Activated CD8-positive, alpha-beta memory T cell treated with anti-CD3 and anti-CD28 coated beads for 48 hours (primary cell): ENCODE data around the gene GLP2R.

Source experiments
- DNase-seq, 3 experiments: peaks; one replicate each; pipeline ENCODE4 v3.0.0-alpha.2; 2020; ENCODE audit warnings: low read depth in 2 of 3, low spot score in 2 of 3

GLP2R gene

GRCh38 chr17:9895923-9896322, 70.2 kb downstream of the GLP2R start:
- no peak for DNase-seq

DNA sequence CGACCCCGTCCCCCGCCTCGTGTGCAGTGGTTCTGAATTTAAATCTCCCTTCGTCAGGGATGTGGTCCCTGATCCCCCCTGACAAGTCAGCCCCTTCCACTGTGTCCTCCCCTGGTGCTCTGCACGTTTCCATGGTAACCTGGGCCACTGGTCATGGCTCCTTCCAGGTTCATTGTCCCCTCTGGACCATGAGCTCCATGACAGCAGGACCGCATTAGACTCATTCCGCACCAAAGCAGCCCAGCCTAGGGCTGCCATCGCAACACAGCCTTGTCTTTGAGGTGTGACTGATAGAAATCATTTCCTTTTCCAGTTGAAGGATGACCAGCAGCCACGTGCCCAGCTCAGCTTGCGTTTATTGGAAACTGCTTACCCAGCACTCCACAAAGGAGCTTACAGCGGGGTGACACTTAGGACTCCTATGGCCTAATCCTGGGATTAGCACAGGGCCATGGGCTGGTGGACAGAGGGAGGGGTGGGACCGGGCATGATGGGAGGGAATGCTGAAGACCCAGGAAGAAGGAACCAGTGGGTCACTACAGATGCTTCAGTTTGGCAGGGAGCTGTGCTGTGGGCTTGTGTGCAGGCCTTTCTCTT, 71.7 kb downstream of the GLP2R start:
- DNase-seq, result no peak

GRCh38 chr17:9898812-9899211, 73.1 kb downstream of the GLP2R start:
- no peak for DNase-seq

DNA sequence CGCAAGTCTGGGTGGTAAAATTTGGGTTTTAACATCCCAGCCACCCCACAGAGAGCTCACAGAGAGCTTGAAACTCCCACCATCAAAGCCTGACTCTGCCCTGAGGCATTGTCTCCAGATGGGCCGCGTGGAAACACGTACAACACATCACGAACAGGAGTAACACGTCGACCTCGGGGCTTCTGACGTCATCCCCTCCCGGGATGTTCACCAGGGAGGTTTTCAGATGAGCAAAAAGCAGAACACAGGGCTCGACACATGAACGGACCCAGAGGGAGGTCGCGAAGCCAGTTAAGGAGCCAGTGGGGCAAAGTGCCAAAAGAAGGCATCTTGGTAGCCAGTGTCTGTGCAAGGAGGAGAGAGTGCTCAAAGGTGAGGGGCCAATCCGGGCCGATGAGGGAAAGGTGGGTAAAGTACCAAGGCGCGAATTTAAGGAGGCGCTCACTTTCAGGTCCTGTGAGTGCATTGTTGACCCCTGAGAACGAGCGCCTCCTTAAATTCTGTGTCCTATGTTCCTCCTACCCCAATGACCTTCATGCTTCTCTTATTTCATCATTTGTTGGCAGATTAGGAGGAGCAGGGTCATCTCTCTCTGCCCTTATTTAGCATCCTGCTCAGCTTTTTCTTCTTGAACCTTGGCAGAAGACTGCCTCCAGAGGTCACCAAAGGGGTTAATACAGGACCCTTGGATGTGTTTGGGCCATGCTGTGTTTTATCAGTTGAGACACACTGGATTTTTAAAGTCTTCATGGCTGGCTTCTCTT, 73.7 kb downstream of the GLP2R start:
- DNase-seq, result no peak

GRCh38 chr17:9900044-9900594, 74.4 kb downstream of the GLP2R start:
- no peak for DNase-seq

DNA sequence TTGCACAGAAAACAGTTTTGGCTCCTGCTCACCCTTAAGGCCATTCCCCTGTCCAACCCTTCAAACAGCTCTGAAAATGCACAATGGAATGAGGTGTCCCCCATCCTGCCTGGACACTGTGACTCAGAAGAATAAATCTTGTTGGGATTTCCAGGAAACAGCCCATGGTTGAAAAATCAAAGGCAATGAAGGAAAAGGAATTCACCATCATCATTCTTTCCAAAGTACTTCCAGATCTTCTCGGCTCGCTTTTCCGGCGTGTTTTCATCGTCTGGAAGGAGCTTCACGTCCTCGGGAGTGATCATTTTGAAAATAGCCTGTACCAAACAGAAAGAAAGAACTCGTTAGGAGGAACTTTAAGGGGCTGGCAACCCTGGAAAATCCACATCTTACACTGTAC, 75.1 kb downstream of the GLP2R start:
- DNase-seq, result no peak

DNA sequence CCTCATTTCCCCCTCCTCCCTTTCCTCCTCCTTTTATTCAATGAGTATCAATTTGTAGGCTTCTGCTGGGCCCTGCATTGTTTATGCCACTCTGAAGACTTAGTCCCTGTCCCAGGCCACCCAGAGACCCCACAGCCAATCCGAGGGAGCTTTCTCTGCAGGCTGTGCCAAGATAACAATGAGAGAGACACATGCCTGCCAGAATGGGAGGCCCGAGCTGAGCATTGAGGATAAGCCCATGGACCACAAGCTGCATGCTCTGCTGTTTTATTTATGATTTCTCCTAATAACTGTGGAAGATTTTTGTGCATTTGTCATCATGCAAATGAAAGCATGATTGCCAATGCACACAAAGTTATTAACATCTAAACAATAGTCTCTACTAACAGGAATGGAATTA, 76.4 kb downstream of the GLP2R start:
- DNase-seq, result no peak

- no peak for DNase-seq
Measured at GRCh38 chr17:9904277-9905077, 78.8 kb downstream of the GLP2R start.

GRCh38 chr17:9905078-9905415, 79.3 kb downstream of the GLP2R start, which contains the start of gene RCVRN:
Gene RCVRN (minus strand): TSS chr17:9905271. CDS start chr17:9905180, 91 bp downstream.
- DNase-seq, result no peak

DNA sequence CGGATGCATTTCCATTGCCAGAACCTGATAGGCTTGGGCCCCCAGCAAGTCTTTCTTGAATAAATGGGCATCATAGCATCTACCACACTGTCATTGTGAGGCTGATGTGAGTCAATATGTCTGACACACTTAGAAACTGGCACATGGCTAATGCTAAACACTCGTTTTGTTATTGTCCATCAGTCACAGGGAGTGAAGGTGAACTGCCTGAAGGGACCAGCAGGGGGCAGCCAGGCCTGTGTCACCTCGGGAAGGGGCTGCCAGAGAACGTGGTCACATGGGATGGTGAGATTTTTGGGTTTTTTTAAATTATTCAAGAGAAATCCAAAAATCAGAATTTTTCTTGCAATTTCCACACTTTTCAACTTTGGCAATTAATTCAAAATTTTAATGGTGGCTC, 80.2 kb downstream of the GLP2R start:
- DNase-seq, result no peak

DNA sequence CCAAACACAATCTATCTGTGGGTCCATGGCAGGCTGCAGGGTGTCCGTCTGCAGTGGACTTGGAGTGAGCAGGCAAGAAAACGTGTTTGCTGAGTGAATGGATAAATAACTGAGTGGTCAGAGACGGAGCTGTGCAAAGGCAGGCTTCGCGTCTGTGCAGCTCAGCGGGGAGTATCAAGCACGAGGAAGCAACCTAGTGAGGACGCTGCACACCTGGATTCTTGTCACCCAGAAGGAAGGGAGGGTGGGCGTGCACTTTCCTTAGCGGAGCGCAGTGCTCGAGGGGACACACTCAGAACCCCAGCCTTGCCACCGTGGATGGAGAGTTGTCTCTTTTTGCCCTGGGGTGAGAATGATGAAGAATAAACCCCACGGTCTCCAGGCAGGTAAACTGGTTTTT, 80.9 kb downstream of the GLP2R start:
- no peak for DNase-seq

- no peak for DNase-seq
Measured at GRCh38 chr17:9907131-9907530, 81.4 kb downstream of the GLP2R start.

- DNase-seq, result no peak
Measured at GRCh38 chr17:9907883-9908648, 82.3 kb downstream of the GLP2R start.

- no peak for DNase-seq
Measured at GRCh38 chr17:9908649-9909042, 82.9 kb downstream of the GLP2R start.

DNA sequence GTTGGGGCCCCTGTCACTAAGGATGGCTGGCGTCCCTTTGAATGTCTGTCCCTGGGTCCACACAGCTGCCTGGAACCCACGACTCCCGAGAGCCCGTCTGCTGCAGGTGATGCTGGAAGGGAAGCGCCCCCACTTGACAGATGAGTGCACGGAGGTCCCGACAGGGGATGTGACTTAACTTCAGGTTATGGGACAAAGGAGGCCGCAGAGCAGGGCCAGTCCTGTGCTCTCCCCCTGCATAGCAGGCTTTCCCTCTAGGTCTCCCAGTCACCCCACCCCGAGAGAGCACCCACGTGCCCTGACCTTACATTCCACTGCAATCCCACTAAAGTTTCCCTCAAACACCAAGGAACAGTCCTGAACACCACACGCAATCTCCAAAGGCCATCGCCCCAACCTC, 85.4 kb downstream of the GLP2R start:
- no peak for DNase-seq

DNA sequence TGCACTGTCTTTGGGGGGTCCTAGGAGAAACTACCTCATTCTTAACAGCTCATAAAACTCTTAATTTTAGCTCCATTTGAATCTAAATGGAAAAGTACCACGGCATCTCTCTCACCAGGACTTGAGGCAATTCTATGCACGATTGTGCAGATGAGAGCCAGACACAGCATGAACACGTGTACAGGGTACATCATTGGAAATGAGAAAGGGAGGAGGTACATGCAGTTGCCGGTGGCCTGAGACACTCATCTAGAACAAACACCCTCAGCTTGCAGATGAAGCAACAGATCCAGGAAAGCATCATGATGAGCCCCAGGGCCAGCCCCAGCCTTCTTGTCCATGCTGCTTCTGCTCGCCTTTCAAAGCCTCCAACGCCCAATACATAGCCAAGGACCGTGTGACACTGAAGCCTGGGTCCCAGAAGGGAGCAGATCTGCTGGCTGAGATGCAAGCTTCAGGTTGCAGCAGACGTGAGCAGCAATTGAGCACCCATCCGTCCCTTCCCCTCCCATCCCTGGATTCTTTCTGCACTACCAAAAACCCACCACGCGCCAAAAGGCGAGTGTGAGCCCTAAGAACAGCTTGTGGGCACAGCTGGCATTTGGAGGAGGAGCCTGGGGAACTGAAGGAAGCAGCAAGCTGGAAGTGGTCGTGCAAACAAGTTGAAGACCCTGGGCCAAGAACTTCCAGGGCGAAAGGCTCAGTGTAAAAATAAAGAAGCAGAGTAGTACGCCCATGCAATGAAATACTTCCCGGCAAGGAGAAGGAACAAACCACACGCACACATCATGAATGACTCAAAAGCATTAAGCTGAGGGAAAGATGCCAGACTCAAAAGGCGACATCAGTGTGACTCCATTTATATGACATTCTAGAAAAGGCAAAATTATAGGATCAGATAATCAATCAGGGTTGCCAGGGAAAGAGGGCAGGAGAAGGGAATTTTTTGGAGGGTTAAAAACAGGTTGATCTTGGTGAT, 86.7 kb downstream of the GLP2R start:
- no peak for DNase-seq

DNA sequence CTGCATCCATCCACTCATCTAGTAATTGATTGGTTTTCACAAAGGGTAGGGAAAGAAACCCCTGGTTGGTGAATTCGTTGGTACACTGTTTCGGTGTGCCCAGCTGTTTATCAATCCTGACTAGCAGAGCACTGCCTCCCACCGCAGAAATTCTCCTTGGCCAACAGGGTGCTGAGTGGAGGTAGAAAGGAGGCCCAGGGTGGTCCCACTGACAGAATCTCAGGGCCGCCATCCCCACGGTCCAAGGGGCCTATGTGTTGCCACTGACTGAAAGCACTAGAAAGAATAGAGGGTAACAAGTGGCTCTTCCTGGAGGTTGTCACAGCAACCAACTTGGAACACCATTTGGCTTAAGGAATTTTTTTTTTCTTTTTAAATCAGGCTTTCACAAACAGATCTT, 87.8 kb downstream of the GLP2R start:
- DNase-seq, result no peak

GRCh38 chr17:9916108-9916507, 90.4 kb downstream of the GLP2R start:
- no peak for DNase-seq

GRCh38 chr17:9917131-9917530, 91.4 kb downstream of the GLP2R start:
- DNase-seq, result no peak

GRCh38 chr17:9917801-9918200, 92.1 kb downstream of the GLP2R start:
- DNase-seq, result no peak
